ENCODE results near the gene EFCAB5. TPM values are rescaled to one million over a fixed set of nuclear protein-coding genes. Genes with fewer than 3 reads are reported as not detected.

Gene EFCAB5
- total and polyA plus RNA-seq, 2 experiments from 2014 or later, result 0.68 TPM; not detected in 1

GRCh38 chr17:29962656-29963055, 21.2 kb downstream of the EFCAB5 start:
- Mint-ChIP-seq H3K27ac (no peak overlapping the region), H3K9me3 (no peaks in the 10 kb centered on the region), H3K4me3 (no peak overlapping the region), H3K36me3 (ENCODE audit: low read depth) (no peaks in the 10 kb centered on the region), H3K27me3 (ENCODE audit: insufficient read depth, low read depth, poor library complexity) (peaks cover 3% of the 10 kb centered on the region), H3K4me1 (peaks cover 6% of the 10 kb centered on the region; the same call in 1 of the 3 replicates)
- no peaks in the 10 kb centered on the region for H3K9me2 ChIP-seq (ENCODE audit: insufficient read depth)
- H3K4me1 ChIP-seq (ENCODE audit: insufficient read depth), result no peaks in the 10 kb centered on the region
- H3K27ac ChIP-seq (ENCODE audit: low read depth), result no peak overlapping the region
- no peaks in the 10 kb centered on the region for H4K20me1 ChIP-seq (replicated peaks; ENCODE audit: insufficient read depth)
- no peak for ATAC-seq
- H3K4me2 ChIP-seq, result no peak overlapping the region
- no peaks in the 10 kb centered on the region for H3F3A ChIP-seq (replicated peaks; ENCODE audit: low read depth)
- H3K79me2 ChIP-seq (replicated peaks; ENCODE audit: insufficient read depth), result no peaks in the 10 kb centered on the region
- H3K27me3 ChIP-seq (ENCODE audit: insufficient read depth), result no peaks in the 10 kb centered on the region
- no peaks in the 10 kb centered on the region for H3K36me3 ChIP-seq (ENCODE audit: insufficient read depth)
- no peak overlapping the region for H3K4me3 ChIP-seq
- no peak for TF ChIP-seq ZNF331 (CRISPR knock-in tag; IDR thresholded peaks at IDR 0.05; ENCODE audit: low read depth)
- TF ChIP-seq ZNF462 (CRISPR knock-in tag; IDR thresholded peaks at IDR 0.05), result no peak
- TF ChIP-seq CTCF (conservative IDR thresholded peaks at IDR 0.05; ENCODE audit: low read depth in 2 of 2), result no peak
- TF ChIP-seq ETS1 (IDR thresholded peaks at IDR 0.05), result no peak
- TF ChIP-seq NANOG (IDR thresholded peaks at IDR 0.05; ENCODE audit: borderline replicate concordance), result no peak
- TF ChIP-seq JUNB (IDR thresholded peaks at IDR 0.05; ENCODE audit: unreplicated experiment), result no peak
- TF ChIP-seq ZNF114 (CRISPR knock-in tag; IDR thresholded peaks at IDR 0.05), result no peak
- no peak overlapping the region for H2AFZ ChIP-seq
- DNase-seq (ENCODE audit: low spot score), result no peak

Data from GM23338 (cell line).